Epithelial cell of esophagus (primary cell): ENCODE data around the gene RNF115.
"Not testable (repeated sequence)": the region's sequence is repeated elsewhere in the genome, so short reads cannot be mapped to it uniquely, and the experiment has no call there.

Experiments used
- DNase-seq: peaks from one replicate; pipeline ENCODE4 v3.0.0; 2010; ENCODE audit warnings: low read depth
- H3K4me3 ChIP-seq: 2 replicates; pipeline ENCODE4 v1.5.1; 2011; ENCODE audit warnings: mild to moderate bottlenecking, low read length, control low read depth
- TF ChIP-seq, protein P1 (sequence below): IDR thresholded peaks from 2 replicates; pipeline ENCODE4 v1.5.1; 2011; ENCODE audit warnings: low read depth, mild to moderate bottlenecking, low read length, control low read depth, inconsistent platforms; ENCODE audit not compliant: insufficient read depth; ENCODE audit errors: missing control alignments

RNF115 gene

DNA sequence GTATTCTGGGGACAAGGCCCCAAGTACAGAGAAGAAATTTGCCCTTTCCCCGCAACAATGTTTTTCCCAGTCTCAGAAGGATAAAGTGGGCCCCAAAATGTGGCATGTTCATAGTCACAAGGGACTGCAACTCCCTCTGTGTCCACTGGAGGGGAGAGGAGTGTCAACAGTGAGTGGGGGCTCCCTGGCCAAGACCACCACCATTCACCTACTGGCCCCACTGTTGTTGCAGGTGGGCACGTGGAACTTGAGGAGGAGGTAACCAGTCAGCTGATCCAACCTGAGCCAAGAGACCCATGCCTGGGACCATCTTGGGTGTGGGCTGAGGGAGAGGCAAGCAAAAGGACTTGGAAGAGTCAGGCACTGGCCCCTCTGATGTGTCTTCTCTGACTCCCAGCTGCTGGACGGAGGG, 22.3 kb upstream of the RNF115 start:
- TF ChIP-seq, protein P1, sequence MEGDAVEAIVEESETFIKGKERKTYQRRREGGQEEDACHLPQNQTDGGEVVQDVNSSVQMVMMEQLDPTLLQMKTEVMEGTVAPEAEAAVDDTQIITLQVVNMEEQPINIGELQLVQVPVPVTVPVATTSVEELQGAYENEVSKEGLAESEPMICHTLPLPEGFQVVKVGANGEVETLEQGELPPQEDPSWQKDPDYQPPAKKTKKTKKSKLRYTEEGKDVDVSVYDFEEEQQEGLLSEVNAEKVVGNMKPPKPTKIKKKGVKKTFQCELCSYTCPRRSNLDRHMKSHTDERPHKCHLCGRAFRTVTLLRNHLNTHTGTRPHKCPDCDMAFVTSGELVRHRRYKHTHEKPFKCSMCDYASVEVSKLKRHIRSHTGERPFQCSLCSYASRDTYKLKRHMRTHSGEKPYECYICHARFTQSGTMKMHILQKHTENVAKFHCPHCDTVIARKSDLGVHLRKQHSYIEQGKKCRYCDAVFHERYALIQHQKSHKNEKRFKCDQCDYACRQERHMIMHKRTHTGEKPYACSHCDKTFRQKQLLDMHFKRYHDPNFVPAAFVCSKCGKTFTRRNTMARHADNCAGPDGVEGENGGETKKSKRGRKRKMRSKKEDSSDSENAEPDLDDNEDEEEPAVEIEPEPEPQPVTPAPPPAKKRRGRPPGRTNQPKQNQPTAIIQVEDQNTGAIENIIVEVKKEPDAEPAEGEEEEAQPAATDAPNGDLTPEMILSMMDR = peak; percentile 75
- peak overlapping the region; percentile 57 for H3K4me3 ChIP-seq
- peak; percentile 23 for DNase-seq

DNA sequence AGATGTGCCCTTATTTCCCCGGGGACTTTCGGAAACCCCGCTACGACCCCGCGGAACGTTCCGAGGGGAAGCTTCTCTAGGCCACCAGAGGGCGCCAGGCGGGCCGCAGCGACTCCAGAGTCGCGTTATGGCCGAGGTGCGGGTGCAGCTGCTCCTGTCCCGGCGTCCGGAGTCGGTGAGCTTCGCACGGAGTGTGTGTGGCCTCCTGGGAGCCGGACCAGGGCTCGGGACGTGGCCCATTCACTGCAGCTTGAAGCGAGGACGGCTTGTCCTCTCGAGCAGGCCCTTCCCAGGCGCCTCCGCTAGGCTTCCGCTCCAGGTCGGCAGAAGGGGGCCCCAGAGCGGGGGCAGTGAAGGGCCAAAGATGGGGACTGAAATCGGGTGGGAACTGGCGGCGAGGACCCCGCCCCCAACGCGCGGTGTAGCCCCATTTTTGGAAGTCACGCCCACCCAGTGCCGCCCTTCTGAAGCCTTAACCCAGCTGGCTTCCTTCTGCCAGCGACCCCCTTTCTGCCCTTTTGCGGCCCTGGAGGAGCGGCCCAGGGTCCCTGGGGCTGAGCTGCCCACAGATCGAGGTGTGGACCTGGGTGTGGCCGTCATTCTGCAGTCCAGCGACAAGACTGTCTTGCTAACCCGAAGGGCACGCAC, 21.7 kb upstream of the RNF115 start, which contains the start of gene NUDT17:
Gene NUDT17 (plus strand): TSS at position 117 of the 648 bp plus-strand sequence. CDS start 11 bp downstream, at position 128.
- H3K4me3 ChIP-seq = peak within 1 kb of the TSS; percentile 57
- TF ChIP-seq, protein P1 = peak; percentile 93
- peak; percentile 70 for DNase-seq

DNA sequence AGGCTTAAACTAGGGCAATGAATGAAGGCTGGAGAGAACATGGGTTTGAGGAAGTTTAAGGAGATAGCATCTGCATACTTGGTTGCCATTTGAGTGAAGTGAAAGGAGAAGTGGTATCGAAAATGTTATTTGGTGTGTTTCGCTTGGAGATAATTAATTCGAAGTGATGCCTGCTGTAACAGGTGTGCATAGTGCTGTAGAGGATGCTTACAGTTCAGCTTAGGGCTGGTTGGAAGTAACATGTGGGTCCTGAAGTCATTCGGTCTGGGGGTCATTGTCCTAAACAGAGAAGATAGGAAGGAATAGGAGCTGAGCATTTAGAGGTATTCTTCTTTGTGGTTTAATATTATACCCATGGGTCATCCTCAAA, 21.2 kb upstream of the RNF115 start:
- TF ChIP-seq, protein P1 = no peak
- peak; percentile 4 for DNase-seq
- peak overlapping the region; percentile 57 for H3K4me3 ChIP-seq

DNA sequence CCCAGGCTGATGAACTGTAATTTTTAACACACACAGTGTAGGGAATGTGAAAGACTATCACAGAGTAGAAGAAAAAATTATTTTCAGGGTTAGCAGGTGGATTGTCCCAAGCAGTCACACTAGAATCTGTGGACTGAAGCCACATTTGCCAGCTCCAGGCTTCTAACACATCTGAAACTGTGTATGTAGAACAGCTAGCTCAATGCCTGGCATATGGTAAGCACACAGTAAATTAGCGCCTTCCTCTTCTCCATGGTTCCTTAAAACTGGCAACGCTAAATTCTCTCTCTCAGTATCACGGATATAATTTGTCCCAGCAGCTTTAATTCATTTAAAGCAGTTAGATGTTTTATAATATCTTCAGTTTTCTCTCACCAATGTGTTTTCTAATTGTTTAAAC, 19.1 kb upstream of the RNF115 start:
- no peak overlapping the region for H3K4me3 ChIP-seq
- TF ChIP-seq, protein P1 = no peak
- no peak for DNase-seq

DNA sequence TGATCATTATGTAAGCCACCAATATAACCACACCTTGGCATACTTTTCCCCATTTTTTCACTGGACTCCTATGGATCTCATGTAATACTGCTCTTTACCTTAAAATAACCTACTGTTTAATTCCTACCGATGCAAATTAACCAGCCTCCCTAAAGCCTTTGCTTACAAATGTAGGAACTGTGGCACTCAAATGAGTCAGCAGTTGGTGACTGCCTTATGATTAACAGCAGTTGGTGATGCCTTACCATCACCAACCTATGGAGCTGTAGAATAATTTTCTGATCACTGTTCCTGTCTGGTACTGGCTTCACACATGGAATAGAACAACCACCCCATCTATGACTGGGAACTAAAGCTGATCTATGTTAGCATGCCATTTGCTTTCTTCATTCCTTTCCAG, 13.8 kb upstream of the RNF115 start:
- DNase-seq = peak; percentile 34

DNA sequence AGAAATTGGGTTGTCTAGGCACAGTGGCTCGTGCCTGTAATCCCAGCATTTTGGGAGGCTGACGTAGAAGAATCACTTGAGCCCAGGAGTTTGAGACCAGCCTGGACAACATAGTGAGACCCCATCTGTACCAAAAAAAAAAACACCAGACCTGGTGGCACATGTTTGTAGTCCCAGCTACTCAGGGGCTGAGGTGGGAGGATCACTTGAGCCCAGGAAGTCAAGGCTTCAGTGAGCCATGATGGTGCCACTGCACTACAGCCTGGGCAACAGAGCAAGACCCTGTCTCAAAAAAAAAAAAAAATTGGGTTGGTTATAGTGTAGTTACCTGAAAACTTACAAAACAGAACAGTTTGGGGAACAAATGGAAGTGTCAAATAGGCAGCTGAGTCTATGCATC, 6.9 kb upstream of the RNF115 start:
- not testable (repeated sequence) for DNase-seq

More for the DNA sequence above, 13.8 kb upstream of the RNF115 start:
- no peak overlapping the region for H3K4me3 ChIP-seq
- TF ChIP-seq, protein P1 = no peak

DNA sequence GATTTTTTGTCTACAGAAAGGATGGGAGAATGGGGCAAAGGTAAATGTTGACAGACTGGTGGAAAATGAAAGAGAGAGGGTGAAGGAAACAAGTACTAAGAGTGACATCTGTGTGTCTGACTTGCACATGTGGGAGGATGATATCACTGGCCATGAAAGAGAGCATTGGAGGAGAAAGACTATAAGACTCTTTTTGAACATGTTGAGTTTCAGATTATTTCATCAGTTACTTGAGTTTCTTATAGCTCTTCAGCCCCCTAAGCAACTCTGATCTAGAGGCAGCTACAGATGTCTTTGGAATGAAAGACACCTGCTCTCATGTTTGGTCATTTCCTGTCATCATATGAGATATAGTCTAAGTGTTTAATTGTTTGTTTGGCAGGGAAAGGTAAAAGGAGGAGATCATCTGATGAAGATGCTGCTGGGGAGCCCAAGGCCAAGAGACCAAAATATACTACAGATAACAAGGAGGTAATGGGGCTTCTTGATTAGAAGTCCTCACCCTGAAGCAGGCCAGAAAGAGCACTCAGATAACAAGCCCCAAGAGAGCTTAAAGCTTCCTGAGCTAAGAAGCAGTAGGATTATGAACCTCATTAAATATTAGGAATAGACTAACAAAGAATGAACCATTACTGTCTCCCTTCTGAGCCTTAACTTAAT, 4.6 kb upstream of the RNF115 start:
- TF ChIP-seq, protein P1 = no peak
- H3K4me3 ChIP-seq = no peak overlapping the region
- DNase-seq = no peak

More for the DNA sequence above, 6.9 kb upstream of the RNF115 start:
- H3K4me3 ChIP-seq = not testable (repeated sequence)
